NT2/D1 (cell line): ENCODE results near the gene DCDC2.
"Not testable (repeated sequence)": the region's sequence is repeated elsewhere in the genome, so short reads cannot be mapped to it uniquely, and the experiment has no call there.

Source experiments
- DNase-seq: peaks from one replicate; pipeline ENCODE4 v3.0.0-alpha.2; 2011; ENCODE audit warnings: low read depth, low spot score
- H3K27me3 ChIP-seq: 2 replicates; pipeline ENCODE4 v1.6.0; 2011; ENCODE audit warnings: mild to moderate bottlenecking; ENCODE audit not compliant: insufficient read length, insufficient read depth
- H3K36me3 ChIP-seq: 2 replicates; pipeline ENCODE4 v1.6.1; 2011; ENCODE audit warnings: mild to moderate bottlenecking, low read length, mixed read lengths; ENCODE audit not compliant: insufficient read depth, insufficient read length
- H3K4me1 ChIP-seq: 2 replicates; pipeline ENCODE4 v1.5.1; 2011; ENCODE audit not compliant: insufficient read depth, insufficient read length
- H3K4me3 ChIP-seq: 2 replicates; pipeline ENCODE4 v1.5.1; 2011; ENCODE audit warnings: low read depth; ENCODE audit not compliant: insufficient read length
- H3K9ac ChIP-seq: 2 replicates; pipeline ENCODE4 v1.6.0; 2011; ENCODE audit warnings: low read depth; ENCODE audit not compliant: insufficient read length
- H3K9me3 ChIP-seq: 2 replicates; pipeline ENCODE4 v1.5.1; 2011; ENCODE audit warnings: mild to moderate bottlenecking, low read length; ENCODE audit not compliant: insufficient read depth
- SUZ12 ChIP-seq: IDR thresholded peaks from 2 replicates; pipeline ENCODE4 v1.6.1; 2011; ENCODE audit not compliant: insufficient read length, insufficient read depth; ENCODE audit errors: extremely low read depth
- YY1 ChIP-seq: IDR thresholded peaks from 2 replicates; pipeline ENCODE4 v1.6.1; 2011; ENCODE audit not compliant: insufficient read length, insufficient read depth
- ZNF274 ChIP-seq: IDR thresholded peaks from 2 replicates; pipeline ENCODE4 v1.6.1; 2011; ENCODE audit warnings: mild to moderate bottlenecking, low read depth, low read length

Gene DCDC2

DNA sequence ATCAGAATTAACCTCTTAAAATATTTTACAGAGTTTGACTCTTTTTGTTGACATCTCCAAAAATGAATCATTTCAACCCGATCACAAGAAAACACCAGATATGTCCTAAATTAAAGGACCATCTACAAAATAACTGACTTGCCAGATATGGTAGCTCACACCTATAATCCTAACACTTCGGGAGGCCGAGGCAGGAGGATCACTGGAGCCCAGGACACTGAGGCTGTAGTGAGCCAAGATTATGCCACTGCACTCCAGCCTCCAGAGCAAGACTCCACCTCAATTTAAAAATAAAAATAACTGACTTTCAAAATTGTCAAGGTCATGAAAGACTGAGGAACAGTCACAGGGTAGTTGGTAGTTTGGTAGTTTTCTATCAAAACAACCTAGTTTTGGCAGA, 34.9 kb downstream of the DCDC2 start:
- TF ChIP-seq ZNF274 (no peak), YY1 (no peak), SUZ12 (no peak)
- Histone ChIP-seq H3K9me3 (peaks cover 12% of the 10 kb centered on the region; the same call in 1 of the 2 replicates), H3K36me3 (no peaks in the 10 kb centered on the region), H3K4me1 (no peaks in the 10 kb centered on the region), H3K4me3 (no peak overlapping the region), H3K27me3 (no peaks in the 10 kb centered on the region), H3K9ac (no peak overlapping the region)
- DNase-seq: no peak

DNA sequence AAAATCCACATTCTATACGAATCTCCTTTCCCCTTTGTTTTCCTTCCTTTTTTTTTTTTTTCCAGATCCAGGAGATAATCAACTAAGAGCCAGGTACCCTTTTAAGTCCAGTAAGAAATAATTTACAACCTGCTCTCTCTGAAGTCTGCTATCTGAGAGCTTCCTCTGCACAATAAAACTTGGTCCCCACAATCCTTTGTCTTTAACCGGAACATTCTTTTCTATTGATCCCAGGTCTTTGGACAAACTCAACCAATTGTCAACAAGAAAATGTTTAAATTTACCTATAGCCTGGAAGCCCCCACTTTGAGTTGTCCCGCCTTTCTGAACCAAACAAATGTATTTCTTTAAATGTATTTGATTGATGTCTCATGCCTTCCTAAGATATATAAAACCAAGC, 35.4 kb downstream of the DCDC2 start:
- peaks cover 12% of the 10 kb centered on the region; the same call in 1 of the 2 replicates for H3K9me3 ChIP-seq
- H3K4me1 ChIP-seq, H3K4me3 ChIP-seq, DNase-seq, H3K36me3 ChIP-seq, H3K9ac ChIP-seq, H3K27me3 ChIP-seq: not testable (repeated sequence)

DNA sequence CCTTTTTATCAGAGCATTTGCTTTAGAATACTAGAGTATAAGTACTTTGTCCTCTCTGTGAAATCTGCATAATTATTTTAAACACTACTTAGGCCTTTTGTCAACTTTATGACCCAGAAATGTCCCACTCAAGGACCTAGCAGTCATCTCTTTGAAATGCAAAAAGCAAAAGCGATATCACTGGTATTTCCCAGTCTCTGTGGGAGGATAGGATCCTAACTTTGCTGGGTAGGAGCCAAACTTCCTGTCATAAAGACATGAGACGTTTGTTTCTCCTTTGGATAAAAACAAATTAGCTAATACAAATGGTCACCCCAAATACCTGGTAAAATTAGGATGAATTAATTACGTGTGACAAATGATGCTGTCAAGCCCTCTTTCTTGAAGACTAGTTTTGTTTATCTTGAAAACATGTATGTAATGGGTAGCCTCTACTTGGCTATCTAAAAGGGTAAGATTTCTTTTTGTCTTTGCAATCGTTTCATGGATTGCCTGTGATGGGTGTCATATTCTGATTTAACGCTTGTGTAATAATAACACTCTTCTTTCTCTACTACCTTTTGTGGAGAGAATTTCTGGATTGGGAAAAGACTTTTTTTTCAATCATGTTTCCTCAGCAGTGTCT, 36.2 kb downstream of the DCDC2 start:
- H3K9me3 ChIP-seq: peaks cover 12% of the 10 kb centered on the region; the same call in 1 of the 2 replicates
- no peaks in the 10 kb centered on the region for H3K36me3 ChIP-seq
- no peaks in the 10 kb centered on the region for H3K4me1 ChIP-seq
- no peak overlapping the region for H3K9ac ChIP-seq
- no peak for DNase-seq
- TF ChIP-seq ZNF274: no peak
- TF ChIP-seq SUZ12: no peak
- TF ChIP-seq YY1: no peak
- no peaks in the 10 kb centered on the region for H3K27me3 ChIP-seq
- no peak overlapping the region for H3K4me3 ChIP-seq

DNA sequence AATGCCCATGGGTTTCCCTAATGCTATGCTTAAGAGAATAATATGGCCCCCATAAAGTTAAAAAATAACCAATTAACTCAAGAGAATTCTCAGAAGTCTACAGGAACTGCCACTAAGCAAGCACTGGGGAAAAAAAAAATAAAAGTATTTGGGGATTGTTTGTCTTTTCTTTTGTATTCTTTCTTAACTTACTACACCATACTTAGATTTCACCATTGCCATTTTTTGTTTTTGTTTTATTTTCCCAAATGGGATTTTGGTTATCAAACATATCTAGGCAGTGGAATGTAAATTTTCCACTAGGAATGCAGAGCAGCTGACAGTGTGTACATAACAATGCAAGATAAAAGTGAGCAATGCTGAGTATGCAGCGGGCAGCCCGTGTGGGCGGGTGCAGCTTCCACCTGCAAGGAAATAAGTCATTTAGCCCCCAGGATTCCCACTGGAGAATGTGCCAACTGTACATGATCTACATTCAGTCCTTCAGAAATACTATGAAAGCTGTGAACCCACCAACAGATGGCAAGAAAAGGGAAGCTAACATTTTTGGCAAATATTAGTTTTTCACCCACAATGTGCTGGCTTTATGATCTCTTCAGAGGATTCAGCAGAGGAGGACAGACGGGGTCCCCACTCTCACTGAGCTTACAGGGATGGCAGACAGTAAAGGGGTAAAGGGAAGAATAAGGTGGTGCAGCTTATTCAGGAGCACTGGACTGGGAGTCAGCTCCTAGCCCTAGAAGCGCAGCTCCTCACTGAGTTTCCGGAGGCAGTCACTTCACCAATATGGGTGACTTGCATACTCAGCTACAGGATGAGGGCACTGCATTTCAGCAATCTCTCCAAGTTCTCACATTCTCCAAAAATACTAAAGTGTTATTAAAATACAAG, 44.4 kb downstream of the DCDC2 start:
- no peak overlapping the region for H3K9ac ChIP-seq
- H3K9me3 ChIP-seq: peaks cover 27% of the 10 kb centered on the region
- H3K27me3 ChIP-seq: no peaks in the 10 kb centered on the region
- TF ChIP-seq YY1 (no peak), ZNF274 (no peak), SUZ12 (no peak)
- H3K4me1 ChIP-seq: no peaks in the 10 kb centered on the region
- H3K4me3 ChIP-seq: no peak overlapping the region
- no peak for DNase-seq
- H3K36me3 ChIP-seq: no peaks in the 10 kb centered on the region

DNA sequence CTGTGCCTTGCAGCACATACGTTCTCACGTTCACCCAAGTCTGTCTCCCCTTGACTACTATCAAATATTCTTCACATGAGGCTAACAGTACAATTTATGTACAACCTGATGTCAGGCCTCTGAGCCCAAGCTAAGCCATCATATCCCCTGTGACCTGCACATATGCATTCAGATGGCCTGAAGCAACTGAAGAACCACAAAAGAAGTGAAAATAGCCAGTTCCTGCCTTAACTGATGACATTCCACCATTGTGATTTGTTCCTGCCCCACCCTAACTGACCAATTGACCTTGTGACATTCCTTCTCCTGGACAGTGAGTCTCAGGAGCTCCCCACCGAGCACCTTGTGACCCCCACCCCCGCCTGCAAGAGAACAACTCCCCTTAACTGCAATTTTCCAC, 46.1 kb downstream of the DCDC2 start:
- H3K4me1 ChIP-seq, H3K9ac ChIP-seq, H3K4me3 ChIP-seq, H3K36me3 ChIP-seq, DNase-seq, H3K27me3 ChIP-seq: not testable (repeated sequence)
- H3K9me3 ChIP-seq: peaks cover 27% of the 10 kb centered on the region

DNA sequence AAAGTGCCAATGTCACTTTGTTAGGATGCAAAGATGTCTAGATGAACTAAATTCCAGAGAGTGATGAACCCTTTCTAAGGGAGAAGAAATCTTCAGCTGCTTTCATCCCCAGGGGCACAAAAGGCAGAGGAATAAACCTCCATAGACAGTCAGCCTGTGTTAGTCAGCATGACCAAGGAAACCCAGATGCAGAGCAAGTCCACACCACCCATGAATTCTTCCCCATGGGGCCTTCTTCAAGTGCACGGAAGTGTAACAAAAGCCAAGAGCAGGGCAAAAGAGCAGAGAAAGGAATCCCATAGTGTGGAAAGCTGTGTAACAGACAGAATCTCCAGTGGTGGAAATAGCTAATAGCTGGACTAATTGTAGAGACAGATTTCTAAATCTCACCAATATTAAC, 50.0 kb downstream of the DCDC2 start:
- Histone ChIP-seq H3K4me3 (no peak overlapping the region), H3K9ac (no peak overlapping the region), H3K36me3 (no peaks in the 10 kb centered on the region), H3K27me3 (no peaks in the 10 kb centered on the region), H3K4me1 (no peaks in the 10 kb centered on the region), H3K9me3 (peaks cover 27% of the 10 kb centered on the region)
- no peak for TF ChIP-seq YY1
- no peak for TF ChIP-seq SUZ12
- no peak for TF ChIP-seq ZNF274
- DNase-seq: no peak

DNA sequence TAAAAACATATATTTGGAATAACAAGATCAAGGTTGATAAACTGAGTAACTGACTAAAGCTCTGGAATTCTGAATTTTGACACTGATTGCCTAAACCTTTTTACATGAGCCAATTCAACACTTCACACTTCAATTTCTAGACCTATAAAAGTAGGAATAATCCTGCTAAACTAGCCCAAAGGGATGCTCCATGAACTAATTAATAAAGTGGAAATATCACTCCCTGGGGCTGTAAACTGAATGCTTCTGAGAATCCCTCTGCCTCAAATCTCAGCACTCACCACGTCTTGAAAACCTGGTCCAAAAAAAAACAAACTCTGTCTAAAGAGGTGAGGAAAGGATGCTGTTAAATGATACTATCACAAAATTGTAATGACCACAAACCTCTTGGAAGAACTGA, 50.9 kb downstream of the DCDC2 start:
- no peak overlapping the region for H3K4me3 ChIP-seq
- TF ChIP-seq YY1 (no peak), SUZ12 (no peak), ZNF274 (no peak)
- DNase-seq: no peak
- H3K27me3 ChIP-seq: no peaks in the 10 kb centered on the region
- no peaks in the 10 kb centered on the region for H3K4me1 ChIP-seq
- no peaks in the 10 kb centered on the region for H3K36me3 ChIP-seq
- no peak overlapping the region for H3K9ac ChIP-seq
- peaks cover 18% of the 10 kb centered on the region for H3K9me3 ChIP-seq
